Effector memory CD4-positive, alpha-beta T cell (primary cell): ENCODE results near the gene NCOA5.

ENCODE experiments used
- DNase-seq, 3 donors: peaks; one replicate each; pipeline ENCODE4 v3.0.0-alpha.2; 2020
- H3K27ac ChIP-seq: 2 replicates; pipeline ENCODE4 v1.7.0; 2013; ENCODE audit warnings: mild to moderate bottlenecking, low read length, moderate library complexity; ENCODE audit not compliant: insufficient read depth, poor library complexity, severe bottlenecking
- H3K27me3 ChIP-seq: replicated peaks from 2 replicates; pipeline ENCODE4 v1.7.0; 2013; ENCODE audit warnings: mild to moderate bottlenecking, low read length; ENCODE audit not compliant: insufficient read depth, control insufficient read depth, poor library complexity, severe bottlenecking
- H3K36me3 ChIP-seq: 2 replicates; pipeline ENCODE4 v1.7.0; 2013; ENCODE audit warnings: mild to moderate bottlenecking, low read length, moderate library complexity; ENCODE audit not compliant: control insufficient read depth, insufficient read depth
- H3K4me1 ChIP-seq: 2 replicates; pipeline ENCODE4 v1.7.0; 2013; ENCODE audit warnings: low read length, mild to moderate bottlenecking; ENCODE audit not compliant: control insufficient read depth, insufficient read depth, poor library complexity, severe bottlenecking
- H3K4me3 ChIP-seq: 2 replicates; pipeline ENCODE4 v1.7.0; 2013; ENCODE audit warnings: low read length, low read depth, mild to moderate bottlenecking; ENCODE audit not compliant: insufficient read depth, poor library complexity, severe bottlenecking
- H3K9me3 ChIP-seq: 2 replicates; pipeline ENCODE4 v1.7.0; 2013; ENCODE audit warnings: mild to moderate bottlenecking, low read length, moderate library complexity; ENCODE audit not compliant: control insufficient read depth

The NCOA5 gene

DNA sequence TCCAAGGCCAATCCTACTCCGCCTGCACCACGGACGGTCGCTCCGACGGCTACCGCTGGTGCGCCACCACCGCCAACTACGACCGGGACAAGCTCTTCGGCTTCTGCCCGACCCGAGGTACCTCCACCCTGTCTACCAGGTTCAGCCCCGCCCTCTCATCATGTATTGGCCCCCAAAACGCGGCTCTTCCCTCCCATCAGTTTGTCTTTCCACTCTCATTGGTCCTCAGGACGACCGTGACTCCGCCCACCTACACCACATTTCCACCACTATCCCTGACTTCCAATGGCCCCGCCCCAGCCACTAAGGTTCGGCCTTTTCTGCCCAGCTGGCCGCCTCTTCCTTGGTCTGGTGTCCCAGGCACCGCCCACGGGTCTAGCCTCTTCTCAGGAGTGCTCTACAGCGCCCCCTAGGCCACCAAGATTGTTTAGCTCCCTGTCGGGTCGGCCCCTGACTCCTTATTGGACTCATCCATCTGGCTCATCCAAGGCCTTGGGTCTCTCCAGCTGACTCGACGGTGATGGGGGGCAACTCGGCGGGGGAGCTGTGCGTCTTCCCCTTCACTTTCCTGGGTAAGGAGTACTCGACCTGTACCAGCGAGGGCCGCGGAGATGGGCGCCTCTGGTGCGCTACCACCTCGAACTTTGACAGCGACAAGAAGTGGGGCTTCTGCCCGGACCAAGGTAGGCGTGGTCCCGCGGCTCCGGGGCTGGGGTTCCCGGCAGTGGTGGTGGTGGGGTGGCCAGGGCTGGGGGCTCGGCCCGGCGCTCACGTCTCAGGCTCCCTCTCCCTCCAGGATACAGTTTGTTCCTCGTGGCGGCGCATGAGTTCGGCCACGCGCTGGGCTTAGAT is 77.9 kb downstream of the NCOA5 start:
- DNase-seq: no peak
- Histone ChIP-seq H3K4me1 (peaks cover 54% of the 10 kb centered on the region), H3K27me3 (peaks cover 33% of the 10 kb centered on the region)

More for the DNA sequence above, 77.9 kb downstream of the NCOA5 start:
- no peak overlapping the region for H3K27ac ChIP-seq
- H3K9me3 ChIP-seq: no peaks in the 10 kb centered on the region
- H3K4me3 ChIP-seq: no peak overlapping the region
- no peaks in the 10 kb centered on the region for H3K36me3 ChIP-seq
